HG02571 (cell line): ENCODE measurements around the gene MCM7.
"Not testable (repeated sequence)": the region's sequence is repeated elsewhere in the genome, so short reads cannot be mapped to it uniquely, and the experiment has no call there.

Experiments
- ATAC-seq: cut with Tn5 transposase; IDR thresholded peaks from one replicate; pipeline ENCODE4 v1.9.1; 2021; ENCODE audit warnings: mild to moderate bottlenecking, moderate library complexity; ENCODE audit not compliant: unreplicated experiment

The MCM7 gene

DNA sequence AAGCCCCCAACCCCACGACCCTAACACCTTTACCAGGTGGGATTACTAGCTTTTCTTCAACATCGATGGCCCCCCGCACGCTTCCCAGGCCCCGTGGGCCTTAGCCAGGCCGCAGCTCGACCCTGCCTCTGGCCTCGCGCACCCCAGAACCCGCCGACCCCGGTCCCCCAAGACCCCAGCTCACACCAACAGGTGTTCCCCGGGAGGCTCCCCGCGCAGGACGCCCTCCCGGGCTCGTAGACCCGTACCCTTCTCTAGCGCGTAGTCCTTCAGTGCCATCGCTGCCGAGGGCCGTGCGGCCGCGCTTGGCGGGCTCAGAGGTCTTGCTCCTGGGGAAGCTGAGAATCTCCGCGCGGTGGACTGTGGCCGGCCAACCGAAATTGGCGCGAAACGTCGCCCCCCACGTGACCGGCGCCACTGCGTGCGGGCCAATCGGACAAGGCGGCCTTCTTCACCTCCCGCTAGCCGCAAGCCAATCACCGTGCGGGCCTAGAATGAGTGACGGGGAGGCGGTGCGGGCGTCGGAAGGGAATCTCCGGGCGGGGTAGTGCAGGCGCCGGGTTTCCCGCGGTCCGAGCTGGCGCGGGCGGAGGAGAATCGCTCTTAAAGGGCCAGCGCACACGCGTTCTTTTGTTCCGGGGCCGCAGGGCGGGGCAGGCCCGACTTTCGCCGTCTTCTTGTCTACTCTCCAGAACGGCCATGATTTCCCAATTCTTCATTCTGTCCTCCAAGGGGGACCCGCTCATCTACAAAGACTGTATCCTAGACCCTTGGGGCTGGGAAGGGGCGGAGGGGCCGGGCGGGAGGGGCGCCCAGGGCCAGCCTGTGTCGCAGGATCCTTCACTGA, at the start of gene MCM7, which contains the start of gene AP4M1:
MCM7 (minus strand) TSS at position 382 of the 847 bp plus-strand sequence; CDS start at position 279, 103 bp downstream.
AP4M1 (plus strand) TSS at position 628 of the 847 bp plus-strand sequence; CDS start at position 700, 72 bp downstream.
- peak; percentile 86 for ATAC-seq

DNA sequence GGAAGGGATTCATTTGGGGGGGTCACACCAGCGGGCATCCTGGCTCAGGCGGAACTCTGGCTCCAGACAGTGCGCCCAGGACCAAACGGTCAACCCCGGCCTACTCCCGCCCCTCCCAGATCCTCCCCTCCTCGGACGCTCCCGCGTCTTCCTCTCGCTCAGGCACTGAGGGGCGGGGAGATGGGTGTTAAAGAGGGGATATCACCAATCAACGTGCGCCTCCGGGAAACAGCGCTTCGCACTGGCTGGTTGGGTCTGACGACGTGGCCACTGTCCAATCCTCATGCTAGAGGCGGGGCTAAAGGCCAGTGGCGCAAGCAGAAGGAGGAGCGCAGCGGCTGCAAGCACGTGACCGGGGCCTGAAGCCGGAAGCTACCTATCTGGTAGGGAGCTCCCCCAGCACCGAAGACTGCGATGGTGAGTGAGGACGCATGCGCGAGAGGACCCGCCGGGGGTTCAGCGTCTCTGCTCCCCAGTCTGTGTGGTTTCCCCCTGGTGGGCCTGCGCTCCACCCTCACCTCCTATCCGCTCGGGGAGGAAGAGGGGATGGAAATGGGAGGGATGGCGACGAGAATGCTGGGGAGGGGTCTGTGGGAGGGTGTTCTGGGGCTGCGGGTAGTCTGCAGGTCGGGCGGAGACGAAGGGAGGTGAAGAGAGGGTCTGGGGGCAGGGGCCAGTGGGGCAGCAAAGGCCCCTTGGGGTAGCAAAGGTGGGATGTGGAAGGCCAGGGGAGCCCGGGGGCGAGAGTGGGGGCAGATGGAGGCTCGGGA, 47.5 kb upstream of the MCM7 start, which contains the start of gene LAMTOR4:
LAMTOR4 (plus strand) TSS at position 360 of the 770 bp plus-strand sequence; CDS start at position 415, 55 bp downstream.
- ATAC-seq = peak; percentile 98

- ATAC-seq = no peak
Observed at GRCh38 chr7:100148225-100148558, 47.0 kb upstream of the MCM7 start.

GRCh38 chr7:100147278-100147677, 46.1 kb upstream of the MCM7 start:
- no peak for ATAC-seq

DNA sequence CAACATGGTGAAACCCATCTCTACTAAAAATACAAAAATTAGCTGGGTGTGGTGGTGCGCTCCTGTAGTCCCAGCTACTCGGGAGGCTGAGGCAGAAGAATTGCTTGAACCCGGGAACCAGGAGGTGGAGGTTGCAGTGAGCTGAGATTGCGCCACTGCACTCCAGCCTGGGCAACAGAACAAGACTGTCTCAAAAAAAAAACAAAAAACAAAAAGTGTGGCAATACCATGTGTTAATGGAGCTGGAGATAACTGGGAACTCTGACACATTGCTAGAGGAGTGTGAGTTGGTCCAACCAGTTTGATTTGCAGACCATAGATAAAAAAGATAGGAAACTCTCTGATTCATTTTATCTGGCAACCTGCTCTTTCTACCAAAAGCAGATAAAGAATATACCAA, 45.2 kb upstream of the MCM7 start:
- ATAC-seq = not testable (repeated sequence)

GRCh38 chr7:100142461-100142860, 41.3 kb upstream of the MCM7 start:
- no peak for ATAC-seq

- ATAC-seq = no peak
Observed at GRCh38 chr7:100141555-100141949, 40.4 kb upstream of the MCM7 start.

DNA sequence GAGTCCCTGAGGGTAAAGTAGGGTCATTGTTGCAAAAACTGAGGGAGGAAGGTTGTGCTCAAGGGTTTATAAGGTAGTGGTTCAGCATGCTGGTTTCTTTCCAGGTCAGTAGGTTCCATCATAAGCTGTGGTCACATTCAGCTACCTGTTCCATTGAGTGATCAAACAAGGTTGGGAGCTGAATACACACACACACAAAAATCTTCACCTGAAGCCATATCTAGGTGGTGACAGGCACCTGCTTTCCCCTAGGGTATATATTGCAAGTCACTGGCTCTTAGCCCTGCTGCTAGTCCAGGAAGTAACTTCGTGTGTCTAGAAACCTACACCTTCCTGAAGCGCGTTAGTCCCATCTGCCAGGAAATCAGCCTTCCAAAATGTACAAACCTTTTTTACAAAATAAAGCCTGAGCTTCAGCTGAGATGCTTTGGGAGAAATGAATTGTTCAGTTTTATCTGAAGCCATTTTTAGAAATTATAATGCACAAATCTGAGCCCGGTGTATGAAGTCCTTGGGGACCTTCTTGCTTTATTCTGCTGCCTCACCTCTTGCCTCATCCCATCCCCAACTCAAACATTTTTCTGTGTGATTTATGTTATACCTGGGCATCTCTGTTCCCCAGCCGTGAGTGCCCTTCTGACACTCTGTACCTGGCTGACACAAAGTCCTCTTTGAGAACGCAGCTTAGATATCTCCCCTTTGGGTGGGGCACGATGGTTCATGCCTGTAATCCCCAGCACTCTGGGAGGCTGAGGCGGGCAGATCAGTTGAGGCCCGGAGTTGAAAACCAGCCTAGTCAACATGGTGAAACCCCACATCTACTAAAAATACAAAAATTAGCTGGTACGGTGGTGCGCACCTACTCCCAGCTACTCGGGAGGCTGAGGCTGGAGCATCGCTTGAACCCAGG, 36.9 kb upstream of the MCM7 start:
- ATAC-seq = no peak

- ATAC-seq = no peak
Observed at GRCh38 chr7:100132697-100133151, 31.5 kb upstream of the MCM7 start.

- ATAC-seq = no peak
Observed at GRCh38 chr7:100132126-100132525, 30.9 kb upstream of the MCM7 start.

DNA sequence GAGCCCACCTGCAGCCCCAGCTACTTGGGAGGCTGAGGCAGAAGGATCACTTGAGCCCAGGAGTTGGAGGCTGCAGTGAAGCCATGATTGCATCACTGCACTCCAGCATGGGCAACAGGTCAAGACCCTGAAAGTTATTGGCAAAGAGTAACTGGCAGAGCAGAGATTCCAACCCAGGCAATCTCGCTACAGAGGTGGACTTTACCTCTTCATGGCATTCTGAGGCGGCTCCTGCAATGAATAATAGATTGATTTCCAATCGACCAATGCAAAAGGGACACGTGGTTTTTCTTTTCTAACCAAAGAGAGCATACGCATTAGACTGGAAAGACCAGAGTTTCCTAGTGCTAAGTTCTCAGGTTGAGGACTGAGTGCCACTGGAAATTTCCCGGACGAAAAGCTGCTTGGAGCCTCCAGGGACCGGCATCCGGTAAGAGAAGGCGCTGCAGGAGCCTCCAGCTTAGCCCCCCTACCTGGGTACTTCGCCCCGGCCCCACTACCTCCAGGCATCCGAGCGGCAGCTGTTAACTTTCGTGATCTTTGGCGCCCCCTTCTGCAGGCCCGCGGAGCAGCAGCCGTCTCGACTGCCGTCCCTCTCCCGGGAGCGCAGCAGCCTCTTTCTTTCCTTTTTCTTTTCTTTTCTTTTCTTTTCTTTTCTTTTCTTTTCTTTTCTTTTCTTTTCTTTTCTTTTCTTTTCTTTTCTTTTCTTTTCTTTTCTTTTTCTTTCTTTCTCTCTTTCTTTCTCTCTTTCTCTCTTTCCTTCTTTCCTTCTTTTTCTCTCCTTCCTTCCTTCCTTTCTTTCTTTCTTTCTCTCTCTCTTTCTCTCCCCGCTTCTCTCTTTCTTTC, 29.6 kb upstream of the MCM7 start:
- ATAC-seq = no peak

DNA sequence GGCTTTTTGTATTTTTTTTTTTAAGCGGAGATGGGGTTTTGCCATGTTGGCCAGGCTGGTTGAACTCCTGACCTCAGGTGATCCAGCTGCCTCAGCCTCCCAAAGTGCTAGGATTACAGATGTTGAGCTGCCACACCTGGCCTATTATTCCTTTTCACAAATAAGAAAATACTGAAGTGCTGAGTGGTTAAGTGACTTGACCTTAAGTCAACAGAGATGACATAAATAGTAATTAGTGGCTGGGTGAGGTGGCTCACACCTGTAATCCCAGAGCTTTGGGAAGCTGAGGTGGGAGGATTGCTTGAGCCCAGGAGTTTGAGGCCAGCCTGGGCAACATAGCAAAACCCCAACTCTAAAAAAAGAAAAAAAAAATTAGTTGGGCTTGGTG, 29.0 kb upstream of the MCM7 start:
- ATAC-seq = not testable (repeated sequence)

DNA sequence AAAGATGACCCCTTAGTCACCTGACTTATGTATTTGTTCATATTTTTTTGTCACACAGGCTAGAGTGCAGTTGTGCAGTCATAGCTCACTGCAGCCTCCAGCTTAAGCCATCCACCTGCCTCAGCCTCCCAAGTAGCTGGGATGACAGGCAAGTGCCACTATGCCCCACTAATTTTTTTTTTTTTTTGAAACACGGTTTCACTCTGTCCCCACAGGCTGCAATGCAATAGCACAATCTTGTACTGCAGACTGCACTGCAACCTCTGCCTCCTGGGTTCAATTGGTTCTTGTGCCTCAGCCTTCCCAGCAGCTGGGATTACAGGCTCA, 27.4 kb upstream of the MCM7 start:
- no peak for ATAC-seq

DNA sequence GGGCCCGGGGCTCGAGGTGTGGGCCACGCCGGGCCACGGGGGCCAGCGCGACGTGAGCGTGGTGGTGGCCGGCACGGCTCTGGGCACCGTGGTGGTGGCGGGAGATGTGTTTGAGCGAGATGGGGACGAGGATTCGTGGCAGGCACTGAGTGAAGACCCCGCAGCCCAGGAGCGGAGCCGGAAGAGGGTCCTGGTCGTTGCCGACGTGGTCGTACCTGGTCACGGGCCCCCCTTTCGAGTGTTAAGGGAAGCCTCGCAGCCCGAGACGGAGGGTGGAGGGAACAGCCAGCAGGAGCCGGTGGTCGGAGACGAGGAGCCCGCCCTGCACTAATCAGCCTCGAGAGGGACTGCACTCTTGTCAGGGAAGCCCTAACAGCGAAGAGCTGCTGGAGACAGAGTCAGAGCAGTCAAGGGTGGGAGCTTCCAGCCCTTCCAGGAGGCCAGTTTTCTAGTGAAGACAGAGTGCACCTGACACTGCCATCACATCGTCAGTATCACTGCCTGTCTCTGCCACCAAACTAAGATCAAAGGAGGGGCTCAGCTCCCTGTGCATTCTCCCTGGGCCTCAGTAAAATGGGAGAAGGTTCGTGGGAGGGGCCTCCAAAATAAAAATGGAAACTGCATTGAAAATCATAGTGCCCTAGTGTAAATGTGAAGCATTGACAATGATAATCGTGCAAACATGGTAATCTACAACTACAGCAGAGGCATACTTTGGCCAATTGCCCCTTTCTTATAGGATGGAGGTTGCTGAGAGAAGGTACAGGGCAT, 26.9 kb upstream of the MCM7 start:
- ATAC-seq = no peak

- peak; percentile 61 for ATAC-seq
Observed at GRCh38 chr7:100126931-100127865, 26.0 kb upstream of the MCM7 start, which contains the start of gene MBLAC1. MBLAC1 (plus strand) TSS chr7:100126967; CDS start chr7:100127396, 429 bp downstream.

DNA sequence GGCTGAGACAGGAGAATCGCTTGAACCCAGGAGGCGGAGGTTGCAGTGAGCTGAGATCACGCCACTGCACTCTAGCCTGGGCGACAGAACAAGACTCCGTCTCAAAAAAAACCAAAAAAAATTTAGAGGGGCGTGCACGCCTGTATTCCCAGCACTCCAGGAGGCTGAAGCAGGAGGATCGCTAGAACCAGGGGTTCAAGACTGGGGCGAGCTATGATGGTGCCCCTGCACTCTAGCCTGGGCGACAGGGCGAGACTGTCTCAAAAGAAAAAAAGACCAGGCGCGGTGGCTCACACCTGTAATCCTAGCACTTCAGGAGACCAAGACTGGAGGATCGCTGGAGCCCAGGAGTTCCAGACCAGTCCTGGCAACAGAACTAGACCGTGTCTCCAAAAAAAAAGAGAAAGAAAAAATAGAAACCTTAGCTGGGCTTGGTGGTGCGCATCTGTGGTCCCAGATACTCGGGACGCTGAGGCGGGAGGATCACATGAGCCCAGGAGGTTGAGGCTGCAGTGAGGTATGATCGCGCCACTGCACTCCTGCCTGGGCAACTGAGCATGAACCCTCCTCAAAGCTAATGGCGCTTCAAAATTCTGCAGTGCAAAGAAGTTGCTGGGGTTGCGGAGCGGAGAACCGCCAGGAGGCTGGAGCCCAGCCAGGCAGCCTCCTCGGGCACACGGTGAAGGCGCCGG, 25.2 kb upstream of the MCM7 start:
- ATAC-seq = no peak
